Left kidney (tissue), 2 donors: ENCODE results near the gene UQCRC1. TPM values are rescaled to one million over a fixed set of nuclear protein-coding genes. Genes with fewer than 3 reads are reported as not detected.
A peak's percentile ranks its signal among the peaks of the same experiment; 100 is the strongest.

Experiments used
- DNase-seq: peaks from one replicate; pipeline ENCODE4 v3.0.0-alpha.2; 2013
- polyA plus RNA-seq: library from polyadenylated mRNA; unstranded; fragments of 120-200 nt; gene quantifications from one replicate; pipeline ENCODE4 v1.2.1, GENCODE V29; 2013; ENCODE audit not compliant: insufficient read length

UQCRC1 gene
- polyA plus RNA-seq, 1 donor: 269 TPM

DNA sequence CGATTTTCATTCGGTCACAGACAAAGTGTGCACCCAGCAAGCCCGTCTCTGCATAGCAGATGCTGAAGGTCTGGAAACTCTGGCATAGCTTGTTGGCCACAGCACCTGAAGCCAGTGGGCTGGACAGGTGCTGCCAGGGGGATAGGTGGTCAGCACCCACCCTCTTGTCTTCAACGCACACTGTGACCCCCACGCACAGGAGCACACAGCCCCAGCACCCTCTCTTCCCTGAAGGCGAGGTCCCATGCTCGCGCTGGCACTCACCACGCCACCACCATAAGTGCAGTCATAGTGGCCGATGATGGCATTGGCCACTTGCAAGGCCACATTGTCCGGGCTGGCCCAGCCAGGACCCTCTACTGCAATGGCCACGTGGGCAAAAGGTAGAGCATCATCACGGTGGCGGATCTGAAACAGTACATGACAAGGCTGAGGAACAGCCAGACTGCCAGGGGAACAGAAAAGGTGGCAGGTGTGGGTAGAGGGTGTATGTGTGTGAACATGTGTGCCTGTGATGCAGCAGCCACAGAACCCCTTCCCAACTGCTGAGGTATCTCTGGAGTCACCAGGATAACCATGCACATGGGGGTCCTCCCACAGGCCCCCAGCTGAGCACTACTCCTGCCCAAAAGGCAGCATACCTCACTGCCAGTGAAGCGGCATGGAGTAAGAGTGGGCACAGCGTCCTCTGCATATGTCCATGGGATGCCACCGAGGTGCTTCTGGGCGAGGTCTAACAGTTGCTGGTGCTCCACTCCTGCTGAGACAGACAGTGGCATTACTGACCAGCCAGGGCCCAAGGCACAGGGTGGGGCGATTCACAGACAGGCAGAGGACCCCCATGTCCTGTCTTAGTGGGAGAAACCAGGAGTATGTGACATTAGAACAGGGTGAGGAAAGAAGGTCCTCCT, 8.5 kb downstream of the UQCRC1 start:
- DNase-seq: no peak

DNA sequence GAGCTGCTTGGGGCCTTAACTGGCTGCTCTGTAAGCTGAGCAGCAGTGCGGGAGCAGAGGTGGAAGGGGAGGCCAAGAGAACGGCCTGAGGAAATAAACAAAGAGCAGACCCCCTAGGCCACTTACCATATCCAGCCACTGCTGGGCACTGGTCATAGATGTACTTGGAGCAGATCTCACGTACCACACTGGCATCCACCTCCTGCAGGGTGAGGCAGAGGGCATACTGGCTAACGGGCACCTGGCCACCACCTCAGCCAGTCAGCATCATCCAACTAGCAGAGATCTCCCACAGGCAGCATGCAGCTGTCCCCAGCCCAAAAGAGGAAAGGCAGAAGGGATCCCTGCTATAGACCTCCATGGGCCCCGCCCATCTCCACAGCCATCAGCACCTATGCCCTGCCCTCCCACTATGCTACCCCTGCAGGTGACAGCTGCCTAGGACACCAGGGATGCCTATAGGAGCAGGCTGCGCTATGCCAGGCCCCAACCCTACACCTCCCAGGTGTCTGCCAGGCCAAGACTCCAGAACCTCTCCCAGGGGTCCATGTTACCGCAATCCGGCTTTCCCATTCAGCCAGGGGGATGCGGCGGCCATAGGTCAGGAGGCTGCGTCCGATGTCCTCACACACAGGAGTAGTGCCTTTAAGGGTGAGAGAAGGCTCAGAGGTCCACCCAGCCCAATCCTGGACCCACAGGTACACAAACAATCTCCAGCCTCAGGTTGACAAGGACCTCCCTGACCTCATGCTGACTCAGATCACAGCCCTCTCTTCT, 9.7 kb downstream of the UQCRC1 start:
- no peak for DNase-seq

DNA sequence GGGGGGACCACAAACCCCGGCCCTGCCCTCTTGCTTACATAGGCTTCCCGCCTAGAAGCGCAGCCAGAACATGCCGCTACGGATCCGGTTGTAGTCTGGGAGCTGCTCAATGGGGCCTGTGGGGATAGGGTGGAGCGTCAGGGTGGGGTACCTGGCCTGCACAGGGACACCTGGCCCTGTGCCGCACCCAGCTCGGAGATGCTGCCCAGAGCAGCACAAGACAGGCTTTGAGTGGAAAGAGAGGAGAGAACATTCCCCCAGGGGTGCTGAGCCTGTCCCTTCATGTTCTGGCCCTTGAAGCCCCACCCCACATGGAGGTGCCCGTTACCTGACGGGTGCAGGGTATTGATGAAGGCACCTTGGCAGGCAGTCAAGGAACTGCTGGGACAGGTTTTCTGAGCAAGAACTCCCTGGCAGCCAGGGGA, 10.4 kb downstream of the UQCRC1 start:
- no peak for DNase-seq

DNA sequence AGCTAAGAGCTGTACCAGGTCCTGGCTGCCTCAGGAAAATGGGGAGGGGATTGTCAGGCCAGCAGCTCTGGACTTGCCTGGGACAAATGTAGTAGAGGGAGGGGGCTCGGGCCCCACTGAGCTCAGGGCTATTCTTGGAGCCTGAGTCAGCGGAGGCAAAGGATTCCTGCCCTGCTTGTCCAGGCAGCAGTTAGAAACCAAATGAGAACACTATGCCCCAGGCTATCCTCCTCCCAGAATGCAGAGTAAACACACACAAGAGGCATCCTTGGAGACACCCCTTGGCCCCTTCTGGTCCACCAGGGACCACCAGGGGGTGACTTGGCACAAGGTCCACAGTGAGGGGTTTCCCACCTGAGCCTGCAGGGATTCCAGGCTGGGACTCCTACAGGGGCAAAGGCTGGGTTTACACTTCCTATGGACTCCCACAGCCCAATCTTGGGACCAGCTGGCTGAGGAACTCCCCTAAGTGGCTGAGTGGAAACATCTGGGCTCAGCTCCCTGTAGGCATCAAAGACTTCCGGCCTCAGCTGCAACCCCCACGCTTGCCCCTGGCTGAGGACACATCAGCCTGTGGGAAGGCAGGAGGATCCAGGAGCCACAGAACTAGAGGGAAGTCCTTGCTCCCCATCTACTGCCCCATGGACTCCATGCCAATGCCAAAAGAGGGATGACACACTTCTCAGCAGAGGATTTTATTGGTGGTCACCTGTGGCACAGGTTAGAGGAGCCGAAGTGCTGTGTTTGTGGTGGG, 10.9 kb downstream of the UQCRC1 start:
- peak; percentile 84 for DNase-seq

DNA sequence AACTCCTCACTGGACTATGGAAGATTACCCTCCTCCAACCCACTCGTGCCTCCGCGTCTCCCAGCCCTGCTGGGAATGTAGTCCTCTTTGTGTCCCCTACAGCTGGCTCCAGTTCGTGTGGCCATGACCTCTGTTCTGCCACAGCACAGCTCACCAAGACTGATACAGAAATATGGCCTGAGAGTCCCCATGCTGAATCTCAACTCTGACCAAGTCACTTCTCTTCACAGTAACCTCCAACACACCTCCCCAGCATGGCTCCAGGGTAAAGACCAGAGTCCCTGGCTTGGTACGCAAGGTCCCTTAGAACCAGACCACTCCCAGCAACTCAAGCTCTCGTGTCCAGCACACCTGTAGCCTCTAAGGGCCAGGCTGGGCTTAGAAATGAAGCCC, 12.0 kb downstream of the UQCRC1 start:
- no peak for DNase-seq

DNA sequence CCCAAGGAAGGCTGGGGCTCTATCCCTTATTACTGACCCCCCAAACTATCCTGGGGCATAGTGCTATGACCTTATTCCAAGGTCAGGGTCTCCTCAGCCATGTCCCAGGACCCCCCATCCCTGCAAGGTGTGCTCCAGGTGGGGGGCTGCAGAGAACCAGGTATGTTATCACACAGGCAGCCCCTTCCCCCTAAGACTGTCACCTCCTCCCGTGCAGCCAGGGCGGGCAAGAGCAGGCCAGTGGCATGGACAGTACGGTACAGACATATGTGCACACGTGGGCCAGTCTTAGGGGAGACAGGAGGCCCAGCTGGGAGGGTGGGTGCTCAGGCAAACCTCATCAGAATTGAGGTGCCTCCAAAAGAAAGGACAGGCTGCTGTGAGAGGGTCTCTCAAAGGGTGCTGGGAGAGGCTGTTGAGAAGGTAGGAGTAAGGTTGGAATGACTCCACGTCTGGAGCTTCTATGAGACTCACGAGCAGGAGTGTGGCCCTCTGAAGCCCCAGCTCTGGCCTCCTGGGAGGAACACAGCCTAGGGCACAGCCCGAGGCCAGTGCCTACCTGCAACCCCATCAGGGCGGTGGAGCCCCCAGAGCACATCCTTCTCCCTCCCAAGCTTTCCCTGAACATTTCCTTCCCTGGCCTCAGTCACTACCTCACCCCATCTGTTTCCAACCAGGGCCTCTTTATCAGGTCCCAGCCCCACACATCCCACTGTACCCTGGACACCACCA, 12.6 kb downstream of the UQCRC1 start:
- no peak for DNase-seq

DNA sequence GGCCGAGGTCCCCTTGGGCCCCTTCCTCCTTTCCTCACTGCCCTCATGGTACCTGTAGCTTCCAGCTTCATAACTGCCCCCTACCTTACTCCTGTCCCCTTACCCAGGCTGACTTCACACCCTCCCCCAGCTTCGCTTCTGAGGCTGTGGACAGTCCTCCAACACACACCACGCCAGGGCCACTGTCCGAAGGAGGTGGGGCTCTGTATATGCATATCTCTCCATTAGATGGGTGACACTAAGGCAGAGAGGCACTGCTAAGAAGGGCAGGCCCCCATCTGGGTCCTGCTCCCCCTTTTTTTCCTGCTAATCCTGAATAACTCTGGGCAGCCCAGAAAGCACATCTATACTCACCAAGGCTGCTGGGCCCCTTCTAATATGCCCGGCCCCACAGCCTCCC, 13.3 kb downstream of the UQCRC1 start:
- DNase-seq: no peak

DNA sequence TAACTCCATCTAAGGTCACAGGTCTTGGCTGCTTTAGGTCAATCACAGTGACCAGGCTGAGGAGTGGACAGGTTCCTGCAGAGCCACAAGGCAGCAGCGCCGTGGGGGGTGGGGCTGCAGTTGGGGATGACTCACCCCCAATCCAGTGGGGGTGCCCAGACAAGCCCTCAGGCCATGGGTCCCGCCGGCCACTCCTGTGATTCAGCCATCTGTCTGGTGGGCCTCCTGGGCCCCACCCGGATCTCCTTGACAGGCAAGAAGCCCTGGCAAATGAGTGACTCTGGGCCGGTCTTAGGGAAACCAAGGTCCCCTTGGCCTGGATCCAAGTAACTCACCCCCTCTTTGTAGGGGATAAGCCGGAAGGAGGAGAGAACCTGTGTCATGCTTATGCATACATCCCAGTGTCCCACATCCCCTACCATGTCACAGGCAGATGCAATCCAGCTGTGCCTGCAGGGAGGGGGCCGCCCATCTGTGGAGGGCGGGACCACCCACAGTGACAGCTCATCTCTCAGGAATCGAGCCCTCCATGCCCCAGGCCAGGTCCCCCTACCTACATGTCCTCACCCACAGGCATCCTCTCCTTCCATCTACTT, 13.8 kb downstream of the UQCRC1 start:
- DNase-seq: peak; percentile 31

DNA sequence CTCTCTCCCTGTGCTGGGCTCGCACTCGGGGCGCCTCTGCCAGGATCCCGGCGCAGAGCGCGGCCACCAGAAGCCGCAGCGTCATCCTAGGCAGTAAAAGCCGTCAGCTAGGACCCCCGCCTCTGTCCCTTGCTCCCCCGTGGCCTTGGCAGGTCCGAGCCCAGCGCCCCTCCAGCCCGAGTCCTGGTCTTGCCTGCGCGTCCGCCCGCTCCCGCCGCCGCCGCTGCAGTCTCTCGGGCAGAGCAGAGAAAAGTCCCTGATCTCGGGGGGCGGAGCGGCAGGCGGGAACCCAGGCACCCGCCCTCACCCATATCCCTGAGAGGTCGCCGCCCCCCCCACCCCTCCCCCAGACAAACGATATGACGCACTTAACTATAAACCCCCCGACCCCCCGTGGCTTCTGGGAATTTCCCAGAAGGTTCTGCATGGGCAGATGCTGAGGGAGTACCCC, 14.3 kb downstream of the UQCRC1 start, which contains the start of gene COL7A1:
COL7A1 (minus strand) TSS at position 255 of the 451 bp plus-strand sequence; CDS start at position 85, 170 bp downstream.
- DNase-seq: no peak

DNA sequence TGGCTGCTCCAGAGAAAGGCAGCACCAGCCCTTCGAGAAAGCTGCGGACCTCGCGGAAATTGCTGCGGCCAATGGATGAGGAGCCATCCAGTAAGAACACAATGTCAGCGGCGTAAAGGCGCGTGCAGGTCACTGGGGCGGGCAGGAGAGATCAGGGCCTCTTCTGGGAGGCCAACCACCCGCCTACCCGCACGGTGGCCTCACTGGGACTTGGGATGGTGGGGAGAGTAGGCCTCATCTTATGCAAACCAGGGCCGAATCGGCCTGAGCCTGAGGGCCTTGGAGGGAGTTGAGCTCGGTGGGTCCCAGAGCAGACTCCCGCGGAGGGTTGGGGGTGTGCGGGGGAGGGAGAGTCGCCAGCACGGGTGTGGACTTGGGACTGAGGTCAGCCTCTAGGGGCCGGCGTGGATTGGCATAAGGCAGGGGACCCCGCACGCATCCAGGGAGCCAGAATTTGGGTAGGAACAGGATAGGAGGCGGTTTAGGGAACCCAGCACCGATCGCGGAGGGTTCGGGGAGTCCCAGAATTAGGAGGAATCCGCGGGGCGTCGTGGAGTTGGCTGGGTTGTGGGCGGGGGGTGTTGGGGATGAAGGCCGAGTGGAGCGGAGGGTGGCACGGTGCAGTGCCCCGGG, 14.9 kb downstream of the UQCRC1 start:
- DNase-seq: no peak

DNA sequence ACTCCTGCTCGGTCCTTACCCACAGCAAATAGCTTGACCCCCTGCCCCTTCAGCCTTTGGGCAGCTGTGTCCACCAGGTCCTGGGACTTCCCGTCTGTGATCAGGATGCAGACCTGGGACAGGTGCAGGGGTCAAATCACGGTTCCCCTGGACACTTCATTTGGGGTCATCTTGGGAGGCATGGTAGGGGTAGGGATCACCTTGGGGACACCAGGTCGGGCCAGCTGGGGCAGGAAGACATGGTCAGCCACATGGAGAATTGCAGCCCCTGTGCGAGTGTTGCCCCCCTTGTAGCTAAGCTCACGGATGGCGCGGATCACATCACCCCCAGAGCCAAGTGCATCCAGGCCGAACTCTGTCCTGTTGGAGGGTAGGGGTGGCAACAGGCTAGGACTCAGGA, 16.1 kb downstream of the UQCRC1 start:
- DNase-seq: no peak

DNA sequence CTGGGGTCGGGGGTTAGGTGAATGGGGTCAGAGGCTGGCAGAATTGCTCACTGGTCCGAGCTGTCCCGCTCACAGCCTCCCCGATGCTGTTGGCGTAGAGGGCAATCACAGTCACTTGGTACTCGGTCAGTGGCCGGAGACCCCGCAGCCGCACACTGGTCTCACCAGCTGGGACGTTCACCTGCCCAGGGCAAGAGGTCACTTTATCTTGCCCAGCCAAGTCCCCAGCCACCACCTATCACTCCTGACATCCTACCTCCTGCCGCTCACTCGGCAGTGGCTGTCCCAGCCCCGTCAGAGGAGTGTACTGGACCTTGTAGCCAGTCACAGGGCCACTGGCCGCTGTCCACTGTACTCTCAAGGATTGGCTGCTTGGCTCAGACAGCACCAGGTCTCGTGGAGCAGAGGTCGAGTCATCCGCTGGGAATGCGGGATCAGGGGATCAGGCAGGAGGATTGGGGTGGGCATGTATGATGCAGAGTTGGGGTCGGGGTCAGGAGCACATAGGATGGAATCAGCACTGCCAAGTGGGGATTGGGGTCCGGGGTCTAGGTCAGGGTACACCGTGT, 16.8 kb downstream of the UQCRC1 start:
- no peak for DNase-seq

DNA sequence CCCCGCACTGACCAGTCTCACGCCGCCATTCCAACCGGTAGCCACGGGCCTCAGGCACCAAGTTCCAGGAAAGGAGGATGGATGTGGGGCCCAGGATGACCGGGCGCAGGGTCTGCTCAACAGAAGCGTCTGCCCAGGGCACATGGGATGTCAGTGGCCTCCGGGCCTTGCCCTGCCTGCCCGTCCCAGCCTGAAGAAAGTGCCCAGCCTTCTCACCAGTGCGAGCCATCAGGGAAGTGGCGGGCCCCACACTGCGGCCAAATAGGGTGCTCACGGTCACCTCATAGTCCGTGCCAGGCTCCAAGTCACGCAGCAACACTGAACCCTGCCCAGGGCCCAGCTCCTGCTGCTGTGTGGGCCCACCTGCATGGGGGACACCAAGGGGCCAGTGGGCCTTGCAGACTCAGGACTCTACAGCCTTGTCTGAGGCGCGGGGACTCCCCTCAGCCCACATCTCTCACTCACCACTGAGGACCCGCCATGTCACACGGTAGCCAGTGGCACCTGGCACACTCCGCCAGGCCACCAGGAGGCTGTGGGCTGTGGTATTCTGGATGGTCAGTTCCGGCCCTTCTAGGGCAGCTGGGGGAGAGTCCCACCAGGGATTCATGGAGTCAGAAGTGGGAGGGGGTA, 17.4 kb downstream of the UQCRC1 start:
- DNase-seq: no peak

DNA sequence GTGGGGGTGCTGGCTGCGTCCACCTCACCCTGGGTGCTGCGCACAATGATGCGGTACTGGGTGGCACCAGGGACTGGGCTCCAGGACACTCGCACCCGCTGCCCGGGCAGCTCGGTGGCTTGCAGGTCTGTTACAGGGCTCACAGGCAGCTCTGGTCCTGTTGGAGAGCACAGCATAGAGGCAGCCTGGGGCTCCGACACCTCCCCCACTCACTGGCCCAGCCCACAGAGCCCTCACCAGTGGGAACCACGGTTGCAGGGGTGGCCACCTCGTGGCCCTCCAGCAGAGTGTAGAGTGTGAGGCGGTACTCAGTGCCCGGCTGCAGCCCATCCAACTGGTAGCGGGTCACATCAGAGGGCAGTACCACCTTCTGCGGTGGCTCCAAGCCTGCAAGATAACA, 18.0 kb downstream of the UQCRC1 start:
- no peak for DNase-seq

DNA sequence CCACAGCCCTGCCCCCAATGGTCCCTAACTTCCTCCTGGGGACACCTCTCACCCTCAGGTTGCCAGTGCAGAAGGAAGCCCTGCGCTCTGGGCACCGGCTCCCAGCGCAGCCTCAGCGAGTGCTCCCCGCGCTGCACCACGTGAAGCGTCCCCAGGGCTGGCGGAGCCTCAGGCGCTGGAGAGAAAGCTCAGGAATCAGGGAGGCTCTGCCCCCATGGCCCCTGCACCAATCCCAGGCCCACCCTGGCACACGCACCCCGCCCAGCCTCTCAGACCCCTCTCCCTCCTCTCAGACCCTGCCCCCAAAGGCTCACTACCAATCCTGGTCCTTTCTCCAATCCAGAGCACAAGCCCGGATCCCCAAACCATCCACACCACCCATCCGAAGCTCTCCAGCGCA, 21.2 kb downstream of the UQCRC1 start:
- no peak for DNase-seq

DNA sequence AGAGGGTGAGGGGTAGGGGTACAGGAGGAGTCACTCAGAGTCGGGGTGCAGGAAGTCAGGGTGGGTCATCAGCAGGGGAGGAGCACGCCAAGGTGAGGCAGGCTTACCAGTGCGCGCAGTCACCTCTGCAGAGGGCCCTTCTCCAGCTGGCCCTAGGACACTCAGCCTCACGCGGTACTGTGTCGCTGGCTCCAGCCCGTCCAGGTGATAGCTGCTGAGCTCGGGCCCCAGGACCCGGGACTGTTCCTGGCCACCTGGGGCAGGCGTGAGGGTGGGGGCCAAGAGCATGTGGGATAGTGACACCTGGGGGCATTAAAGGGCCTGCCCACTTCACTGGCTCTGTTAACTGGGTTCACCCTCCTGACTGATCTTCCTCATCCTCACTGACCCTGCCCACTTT, 21.8 kb downstream of the UQCRC1 start:
- DNase-seq: no peak

DNA sequence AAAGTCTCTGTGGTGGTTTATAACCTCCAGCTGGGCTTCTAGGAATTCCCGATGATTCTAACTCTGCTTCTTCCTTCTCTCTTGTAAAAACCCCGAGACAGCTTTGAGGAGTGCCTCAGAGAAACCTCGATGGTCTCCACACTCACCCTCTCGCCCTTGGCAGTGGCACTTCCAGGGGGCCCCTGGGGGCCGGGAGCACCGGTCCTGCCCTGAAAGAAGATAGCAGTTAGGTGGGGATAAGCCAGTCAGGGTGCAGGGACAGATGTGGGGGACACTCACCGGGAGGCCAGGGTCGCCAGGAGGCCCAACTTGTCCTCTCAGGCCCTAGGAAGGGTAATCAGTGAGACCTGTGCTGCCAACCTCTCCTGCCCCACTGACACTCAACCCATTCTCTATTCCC, 24.0 kb downstream of the UQCRC1 start:
- DNase-seq: no peak

DNA sequence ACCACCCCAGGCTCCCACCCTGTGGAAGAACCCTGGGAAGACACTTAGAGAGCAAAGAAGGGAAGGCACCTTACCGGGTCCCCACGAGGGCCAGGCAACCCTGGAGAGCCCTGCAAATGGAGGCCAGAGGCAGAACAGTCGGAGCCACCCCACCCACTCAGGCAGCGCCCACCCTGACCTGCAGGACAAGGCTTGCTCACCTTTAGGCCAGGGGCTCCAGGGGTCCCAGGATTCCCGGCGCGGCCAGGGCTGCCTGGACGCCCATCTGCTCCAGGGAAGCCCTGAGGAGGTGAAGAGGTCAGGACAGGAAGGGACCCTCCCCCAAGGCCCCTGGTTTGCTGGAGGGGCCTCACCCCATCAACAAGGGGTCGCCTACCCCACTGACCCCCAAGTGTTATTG, 24.6 kb downstream of the UQCRC1 start:
- no peak for DNase-seq

DNA sequence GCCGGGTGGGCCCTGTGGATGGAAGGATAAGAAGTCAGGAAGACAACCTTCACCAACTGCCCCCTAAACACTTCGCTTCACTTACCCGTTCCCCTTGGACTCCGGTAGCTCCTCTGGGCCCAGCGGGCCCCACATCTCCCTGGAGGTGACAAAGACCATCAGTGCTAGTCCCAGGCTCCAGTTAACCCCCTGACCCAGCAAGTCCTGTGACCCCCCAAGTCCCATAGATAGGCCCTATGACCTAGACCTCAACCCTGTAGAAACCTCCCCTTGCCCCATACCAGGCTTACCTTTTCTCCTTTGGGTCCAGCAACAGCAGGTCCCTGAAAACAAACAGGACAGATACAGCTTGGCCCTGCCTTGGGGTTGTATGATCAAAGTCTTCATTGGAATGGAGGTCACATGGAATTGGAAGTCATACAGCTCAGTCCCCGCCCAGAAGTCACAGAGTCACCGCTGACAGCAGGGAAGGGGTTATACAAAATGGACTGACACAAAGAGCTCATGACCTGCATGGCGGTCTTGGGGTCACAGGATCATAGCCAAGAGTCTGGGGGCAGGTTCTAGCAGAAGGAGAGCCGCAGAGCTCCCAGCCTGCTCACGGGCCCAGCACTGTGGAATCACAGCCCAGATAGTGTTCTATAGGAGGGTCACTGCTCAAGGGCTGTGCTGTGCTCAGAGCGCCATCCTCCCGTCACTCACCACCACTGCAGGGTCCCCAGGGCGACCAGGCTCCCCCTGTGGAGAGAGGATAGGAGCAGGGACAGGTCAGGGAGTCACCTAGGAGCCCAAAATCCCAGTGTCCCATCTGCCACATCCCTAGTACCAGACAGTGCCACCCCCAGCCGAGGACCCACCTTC, 27.6 kb downstream of the UQCRC1 start:
- DNase-seq: no peak
